GM21447 (cell line): Measurements from ENCODE around the gene ZBTB40.

ENCODE experiments used
- ATAC-seq: cut with Tn5 transposase; IDR thresholded peaks from one replicate; pipeline ENCODE4 v1.9.1; 2021; ENCODE audit not compliant: unreplicated experiment

ZBTB40 gene

GRCh38 chr1:22500058-22500457 is 48.4 kb downstream of the ZBTB40 start:
- no peak for ATAC-seq

GRCh38 chr1:22500471-22500870 is 48.8 kb downstream of the ZBTB40 start:
- ATAC-seq: no peak

GRCh38 chr1:22502202-22502601 is 50.6 kb downstream of the ZBTB40 start:
- ATAC-seq: no peak

GRCh38 chr1:22503721-22504410 is 52.2 kb downstream of the ZBTB40 start:
- no peak for ATAC-seq

GRCh38 chr1:22506130-22506692 is 54.6 kb downstream of the ZBTB40 start:
- no peak for ATAC-seq

- no peak for ATAC-seq
Observed at GRCh38 chr1:22507587-22507986, 55.9 kb downstream of the ZBTB40 start.

- ATAC-seq: no peak
Observed at GRCh38 chr1:22508329-22508728, 56.7 kb downstream of the ZBTB40 start.

GRCh38 chr1:22508991-22509390 is 57.3 kb downstream of the ZBTB40 start:
- no peak for ATAC-seq

GRCh38 chr1:22509815-22510214 is 58.2 kb downstream of the ZBTB40 start:
- ATAC-seq: no peak

GRCh38 chr1:22512873-22513272 is 61.2 kb downstream of the ZBTB40 start:
- ATAC-seq: no peak

- ATAC-seq: no peak
Observed at GRCh38 chr1:22516906-22517571, 65.4 kb downstream of the ZBTB40 start.

- no peak for ATAC-seq
Observed at GRCh38 chr1:22517956-22518355, 66.3 kb downstream of the ZBTB40 start.

GRCh38 chr1:22518379-22518778 is 66.7 kb downstream of the ZBTB40 start:
- ATAC-seq: no peak

- ATAC-seq: no peak
Observed at GRCh38 chr1:22520871-22521270, 69.2 kb downstream of the ZBTB40 start.

GRCh38 chr1:22521692-22522091 is 70.0 kb downstream of the ZBTB40 start:
- ATAC-seq: no peak

- no peak for ATAC-seq
Observed at GRCh38 chr1:22522221-22522743, 70.6 kb downstream of the ZBTB40 start.

GRCh38 chr1:22524481-22524880 is 72.8 kb downstream of the ZBTB40 start:
- no peak for ATAC-seq

GRCh38 chr1:22525211-22525610 is 73.6 kb downstream of the ZBTB40 start:
- no peak for ATAC-seq

- ATAC-seq: no peak
Observed at GRCh38 chr1:22525646-22526045, 74.0 kb downstream of the ZBTB40 start.

GRCh38 chr1:22526098-22526497 is 74.4 kb downstream of the ZBTB40 start:
- ATAC-seq: no peak

- no peak for ATAC-seq
Observed at GRCh38 chr1:22526677-22527076, 75.0 kb downstream of the ZBTB40 start.

- no peak for ATAC-seq
Observed at GRCh38 chr1:22527122-22527521, 75.5 kb downstream of the ZBTB40 start.
